ENCODE results near the gene BICRA. TPM values are rescaled to one million over a fixed set of nuclear protein-coding genes. Genes with fewer than 3 reads are reported as not detected.

BICRA gene
- polyA plus RNA-seq, 1 experiment, result 0.53 TPM

DNA sequence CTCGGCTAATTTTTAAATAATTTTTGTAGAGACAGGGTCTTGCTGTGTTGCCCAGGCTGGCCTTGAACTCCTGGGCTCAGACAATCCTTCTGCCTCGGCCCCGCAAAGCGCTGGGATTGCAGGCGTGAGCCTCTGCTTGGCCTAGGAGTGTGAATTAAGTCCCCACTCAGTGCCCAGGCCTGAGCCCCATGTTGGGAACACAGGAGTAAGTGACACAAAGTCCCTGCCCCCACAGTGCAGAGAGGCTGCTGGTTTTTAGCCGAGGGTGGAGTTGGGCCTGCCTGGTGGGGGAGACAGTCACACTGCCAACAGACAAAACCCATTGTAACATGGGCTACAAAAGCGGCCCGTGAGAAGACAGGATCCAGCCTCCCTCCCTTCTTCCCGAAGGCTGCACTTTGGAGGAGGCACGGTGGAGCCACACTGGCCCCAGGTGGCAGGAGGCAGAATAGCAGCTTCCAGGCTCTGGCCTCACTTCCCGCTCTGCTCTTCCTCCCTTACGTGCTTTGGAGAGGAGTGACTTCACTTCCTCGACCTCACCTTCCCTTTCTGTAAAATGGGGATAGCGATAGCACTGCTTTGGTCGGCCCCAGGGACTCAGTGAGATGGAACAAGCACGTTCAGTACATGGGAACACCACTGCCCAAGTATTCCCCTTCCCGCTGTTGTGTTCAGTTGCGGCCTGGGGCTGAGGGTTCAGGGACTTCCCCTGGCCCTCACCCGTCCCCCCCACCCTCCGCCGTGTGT lies 89.1 kb downstream of the BICRA start:
- CTCF ChIA-PET, result interaction anchor here (0.6 to 19.3 kb wide), 23 partner anchors 10 to 266 kb away, joined by 3 to 428 read pairs (median 4); partner anchors contain the start of gene NAPA
- Histone ChIP-seq H3K36me3 (ENCODE audit: control insufficient read depth, insufficient read depth, low read length) (peaks cover 28% of the 10 kb centered on the region), H3K27me3 (ENCODE audit: control insufficient read depth, insufficient read depth, low read length) (no peaks in the 10 kb centered on the region), H3K4me3 (ENCODE audit: low read depth, low read length) (no peak overlapping the region)
- POLR2A ChIA-PET, result no interaction called here
- no peak for DNase-seq (ENCODE audit: low read depth)
- TF ChIP-seq, protein P1, sequence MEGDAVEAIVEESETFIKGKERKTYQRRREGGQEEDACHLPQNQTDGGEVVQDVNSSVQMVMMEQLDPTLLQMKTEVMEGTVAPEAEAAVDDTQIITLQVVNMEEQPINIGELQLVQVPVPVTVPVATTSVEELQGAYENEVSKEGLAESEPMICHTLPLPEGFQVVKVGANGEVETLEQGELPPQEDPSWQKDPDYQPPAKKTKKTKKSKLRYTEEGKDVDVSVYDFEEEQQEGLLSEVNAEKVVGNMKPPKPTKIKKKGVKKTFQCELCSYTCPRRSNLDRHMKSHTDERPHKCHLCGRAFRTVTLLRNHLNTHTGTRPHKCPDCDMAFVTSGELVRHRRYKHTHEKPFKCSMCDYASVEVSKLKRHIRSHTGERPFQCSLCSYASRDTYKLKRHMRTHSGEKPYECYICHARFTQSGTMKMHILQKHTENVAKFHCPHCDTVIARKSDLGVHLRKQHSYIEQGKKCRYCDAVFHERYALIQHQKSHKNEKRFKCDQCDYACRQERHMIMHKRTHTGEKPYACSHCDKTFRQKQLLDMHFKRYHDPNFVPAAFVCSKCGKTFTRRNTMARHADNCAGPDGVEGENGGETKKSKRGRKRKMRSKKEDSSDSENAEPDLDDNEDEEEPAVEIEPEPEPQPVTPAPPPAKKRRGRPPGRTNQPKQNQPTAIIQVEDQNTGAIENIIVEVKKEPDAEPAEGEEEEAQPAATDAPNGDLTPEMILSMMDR (IDR thresholded peaks at IDR 0.05; ENCODE audit: insufficient read depth, low read depth, low read length), result peak; percentile 100

DNA sequence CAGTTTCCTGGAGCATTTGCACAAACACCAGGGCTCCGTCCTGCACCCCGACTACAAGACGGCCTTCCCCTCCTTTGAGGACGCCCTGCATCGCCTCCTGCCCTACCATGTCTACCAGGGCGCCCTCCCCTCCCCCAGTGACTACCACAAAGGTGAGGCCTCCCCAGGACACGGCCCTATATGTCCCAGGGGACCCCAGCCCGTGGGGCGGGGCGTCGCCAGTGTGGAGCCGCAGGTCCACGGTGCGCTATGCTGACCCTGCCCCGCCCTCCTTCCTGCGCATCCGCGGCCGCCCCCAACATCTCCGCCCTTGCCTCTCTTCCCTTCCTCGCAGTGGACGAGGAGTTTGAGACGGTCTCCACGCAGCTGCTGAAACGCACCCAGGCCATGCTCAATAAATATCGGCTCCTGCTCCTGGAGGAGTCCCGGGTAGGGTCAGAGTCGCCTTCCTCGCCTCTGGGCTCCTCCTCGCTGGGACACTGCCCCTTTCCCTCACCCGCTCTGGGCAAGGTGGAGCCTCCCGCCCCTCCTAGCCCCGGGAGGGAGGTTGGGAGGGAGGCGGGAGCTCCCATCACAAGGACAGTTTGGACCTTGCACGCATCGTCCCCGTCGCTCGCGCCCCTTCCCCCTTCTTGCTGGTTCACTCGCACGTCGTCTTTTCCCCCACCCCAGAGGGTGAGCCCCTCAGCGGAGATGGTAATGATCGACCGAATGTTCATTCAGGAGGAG lies 89.9 kb downstream of the BICRA start:
- Histone ChIP-seq H3K36me3 (ENCODE audit: control insufficient read depth, insufficient read depth, low read length) (peaks cover 26% of the 10 kb centered on the region), H3K4me3 (ENCODE audit: low read depth, low read length) (no peak overlapping the region), H3K27me3 (ENCODE audit: control insufficient read depth, insufficient read depth, low read length) (no peaks in the 10 kb centered on the region)
- ChIA-PET POLR2A (no interaction called here), CTCF (interaction anchor here (0.5 to 19.3 kb wide), 33 partner anchors 8 to 350 kb away, joined by 3 to 428 read pairs (median 4); partner anchors contain the start of genes DHX34, EHD2 and NAPA)
- TF ChIP-seq, protein P1 (IDR thresholded peaks at IDR 0.05; ENCODE audit: insufficient read depth, low read depth, low read length), result no peak
- DNase-seq (ENCODE audit: low read depth), result no peak

DNA sequence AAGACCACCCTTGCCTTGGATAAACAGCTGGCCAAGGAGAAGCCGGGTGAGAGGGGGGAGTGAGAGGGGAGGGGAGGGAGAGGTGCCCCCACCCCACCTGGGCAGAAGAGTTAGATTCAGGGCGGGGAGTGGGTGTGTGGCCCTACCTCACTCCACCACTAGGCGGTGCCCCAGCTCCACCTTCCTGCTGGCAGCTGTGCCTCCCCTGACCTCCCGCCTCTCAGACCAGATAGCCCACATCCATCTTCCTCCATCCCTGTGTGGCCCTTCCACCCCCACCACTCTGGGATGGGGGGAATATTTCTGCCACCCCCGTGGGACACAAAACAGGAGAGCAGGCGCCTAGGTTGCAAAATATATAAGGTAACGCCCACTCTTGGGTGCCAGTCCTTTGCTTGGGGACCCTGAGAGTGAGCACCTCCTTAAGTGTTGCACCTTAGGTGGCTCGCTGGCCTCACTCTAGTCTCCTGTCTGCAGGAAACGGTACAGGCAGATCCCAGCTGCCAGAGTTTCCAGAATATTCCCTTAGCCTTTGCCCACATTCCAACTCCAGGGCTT lies 90.5 kb downstream of the BICRA start:
- Histone ChIP-seq H3K36me3 (ENCODE audit: control insufficient read depth, insufficient read depth, low read length) (peaks cover 26% of the 10 kb centered on the region), H3K27me3 (ENCODE audit: control insufficient read depth, insufficient read depth, low read length) (no peaks in the 10 kb centered on the region), H3K4me3 (ENCODE audit: low read depth, low read length) (no peak overlapping the region)
- TF ChIP-seq, protein P1 (IDR thresholded peaks at IDR 0.05; ENCODE audit: insufficient read depth, low read depth, low read length), result peak; percentile 82
- no peak for DNase-seq (ENCODE audit: low read depth)
- CTCF ChIA-PET, result interaction anchor here (0.6 to 19.3 kb wide), 23 partner anchors 8 to 351 kb away, joined by 3 to 428 read pairs (median 6); partner anchors contain the start of genes DHX34, EHD2 and NAPA
- POLR2A ChIA-PET, result no interaction called here

DNA sequence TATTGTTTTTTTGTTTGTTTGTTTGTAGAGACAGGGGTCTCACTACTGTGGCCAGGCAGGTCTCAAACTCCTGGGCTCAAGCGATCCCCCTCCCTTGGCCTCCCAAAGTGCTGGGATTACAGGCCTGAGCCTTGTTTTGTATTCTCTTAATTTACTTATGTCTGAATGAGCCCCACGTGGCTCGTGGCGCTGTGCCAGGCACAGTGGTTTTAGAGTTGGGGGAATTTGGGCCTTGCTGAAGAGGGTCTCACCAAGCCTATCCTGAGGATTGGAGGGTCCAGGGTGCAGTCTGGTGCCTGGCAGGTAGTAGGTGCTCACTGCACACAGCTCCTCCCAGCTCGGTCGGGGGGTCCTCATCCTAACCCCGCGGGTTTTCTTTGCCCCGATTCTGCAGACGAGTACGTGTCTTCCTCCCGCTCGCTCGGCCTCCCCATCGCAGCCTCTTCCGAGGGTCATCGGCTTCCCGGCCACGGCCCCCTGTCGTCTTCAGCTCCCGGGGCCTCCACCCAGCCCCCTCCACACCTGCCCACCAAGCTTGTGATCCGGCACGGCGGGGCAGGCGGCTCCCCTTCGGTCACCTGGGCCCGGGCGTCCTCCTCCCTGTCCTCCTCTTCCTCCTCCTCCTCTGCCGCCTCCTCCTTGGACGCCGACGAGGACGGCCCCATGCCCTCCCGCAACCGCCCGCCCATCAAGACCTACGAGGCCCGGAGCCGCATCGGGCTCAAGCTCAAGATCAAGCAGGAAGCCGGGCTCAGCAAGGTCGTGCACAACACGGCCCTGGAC lies 92.2 kb downstream of the BICRA start:
- no peak for DNase-seq (ENCODE audit: low read depth)
- H3K36me3 ChIP-seq (ENCODE audit: control insufficient read depth, insufficient read depth, low read length), result peaks cover 23% of the 10 kb centered on the region
- ChIA-PET CTCF (interaction anchor here (1.0 to 19.3 kb wide), 4 partner anchors 11 to 269 kb away, joined by 3 to 428 read pairs (median 10); partner anchors contain the start of gene NAPA), POLR2A (no interaction called here)
- TF ChIP-seq, protein P1 (IDR thresholded peaks at IDR 0.05; ENCODE audit: insufficient read depth, low read depth, low read length), result no peak
- H3K27me3 ChIP-seq (ENCODE audit: control insufficient read depth, insufficient read depth, low read length), result no peaks in the 10 kb centered on the region
- no peak overlapping the region for H3K4me3 ChIP-seq (ENCODE audit: low read depth, low read length)
